Effector memory CD8-positive, alpha-beta T cell (primary cell): ENCODE data around the gene ZMIZ1.
A peak's percentile ranks its signal among the peaks of the same experiment; 100 is the strongest.

Experiments used
- ATAC-seq: fragments of 150-1000 bp; cut with Tn5 transposase; replicated peaks from 2 replicates; pipeline ENCODE4 v1.10.0; 2021; ENCODE audit warnings: mild to moderate bottlenecking, moderate library complexity
- DNase-seq, 3 experiments: peaks; one replicate each; pipeline ENCODE4 v3.0.0; 2021
- H3K27ac Mint-ChIP-seq, 2 donors: one replicate each; pipeline ENCODE4 v1.8.0; 2022; ENCODE audit warnings: mild to moderate bottlenecking in 2 of 2, mixed read lengths in 2 of 2, moderate library complexity in 2 of 2
- H3K27me3 Mint-ChIP-seq, 2 donors: one replicate each; pipeline ENCODE4 v1.8.0; 2022; ENCODE audit warnings: mixed read lengths in 2 of 2
- H3K36me3 Mint-ChIP-seq: one replicate; pipeline ENCODE4 v1.8.0; 2022; ENCODE audit warnings: mild to moderate bottlenecking, moderate library complexity, mixed read lengths; ENCODE audit not compliant: insufficient read depth
- H3K4me1 Mint-ChIP-seq, 2 donors: one replicate each; pipeline ENCODE4 v1.8.0; 2022; ENCODE audit warnings: low read depth in 2 of 2, mixed read lengths in 2 of 2
- H3K4me3 Mint-ChIP-seq, 2 donors: one replicate each; pipeline ENCODE4 v1.8.0; 2022; ENCODE audit warnings: mild to moderate bottlenecking in 2 of 2, mixed read lengths in 2 of 2, moderate library complexity in 2 of 2
- H3K9me3 Mint-ChIP-seq, 2 donors: one replicate each; pipeline ENCODE4 v1.8.0; 2022; ENCODE audit warnings: mixed read lengths in 2 of 2

The ZMIZ1 gene

GRCh38 chr10:79224992-79225391 is 156.2 kb downstream of the ZMIZ1 start:
- H3K4me3 Mint-ChIP-seq: no peak overlapping the region
- H3K4me1 Mint-ChIP-seq: peaks cover 0 to 5% of the 10 kb centered on the region in 2 donors
- no peaks in the 10 kb centered on the region for H3K27me3 Mint-ChIP-seq
- no peaks in the 10 kb centered on the region for H3K36me3 Mint-ChIP-seq
- no peaks in the 10 kb centered on the region for H3K9me3 Mint-ChIP-seq
- ATAC-seq: no peak
- no peak overlapping the region for H3K27ac Mint-ChIP-seq
- no peak for DNase-seq

GRCh38 chr10:79226391-79227245 is 157.9 kb downstream of the ZMIZ1 start:
- DNase-seq (no peak), ATAC-seq (no peak)
- H3K27ac Mint-ChIP-seq: no peak overlapping the region
- no peaks in the 10 kb centered on the region for H3K27me3 Mint-ChIP-seq
- H3K36me3 Mint-ChIP-seq: no peaks in the 10 kb centered on the region
- H3K9me3 Mint-ChIP-seq: no peaks in the 10 kb centered on the region
- no peak overlapping the region for H3K4me3 Mint-ChIP-seq
- H3K4me1 Mint-ChIP-seq: peaks cover 0 to 2% of the 10 kb centered on the region in 2 donors

DNA sequence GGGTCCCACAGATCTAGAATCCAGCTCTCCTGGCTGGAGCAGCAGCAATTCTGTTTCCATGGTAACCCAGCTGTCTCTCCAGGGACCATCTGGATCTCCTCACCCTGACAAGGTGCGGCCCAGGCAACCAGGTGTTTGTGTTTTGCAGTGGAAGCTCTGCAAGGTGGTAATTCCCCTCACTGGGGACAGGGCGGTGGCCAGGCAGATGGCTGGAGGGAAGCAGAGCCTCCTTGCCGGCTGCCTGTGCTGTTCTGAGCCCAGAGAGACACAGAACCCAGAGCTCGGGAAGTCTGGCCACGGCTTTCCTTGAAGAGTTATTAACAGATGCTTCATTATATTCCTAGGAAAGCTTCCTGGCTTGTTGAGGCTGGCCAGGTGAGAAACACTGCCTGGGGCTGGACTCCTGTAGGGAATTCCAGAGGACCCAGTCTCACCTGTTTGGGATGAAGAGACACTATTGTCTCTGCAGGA is 160.3 kb downstream of the ZMIZ1 start:
- Mint-ChIP-seq H3K9me3 (no peaks in the 10 kb centered on the region), H3K27ac (no peak overlapping the region), H3K4me3 (no peak overlapping the region), H3K27me3 (no peaks in the 10 kb centered on the region), H3K36me3 (no peaks in the 10 kb centered on the region), H3K4me1 (peaks cover 0 to 2% of the 10 kb centered on the region in 2 donors)
- no peak for ATAC-seq
- no peak for DNase-seq

GRCh38 chr10:79229830-79230327 is 161.1 kb downstream of the ZMIZ1 start:
- Mint-ChIP-seq H3K4me3 (no peak overlapping the region), H3K27me3 (no peaks in the 10 kb centered on the region), H3K36me3 (no peaks in the 10 kb centered on the region), H3K4me1 (peaks cover 0 to 2% of the 10 kb centered on the region in 2 donors), H3K27ac (no peak overlapping the region), H3K9me3 (no peaks in the 10 kb centered on the region)
- DNase-seq: no peak
- no peak for ATAC-seq

- peaks cover 0 to 2% of the 10 kb centered on the region in 2 donors for H3K4me1 Mint-ChIP-seq
Measured at GRCh38 chr10:79230328-79230830, 161.6 kb downstream of the ZMIZ1 start.

DNA sequence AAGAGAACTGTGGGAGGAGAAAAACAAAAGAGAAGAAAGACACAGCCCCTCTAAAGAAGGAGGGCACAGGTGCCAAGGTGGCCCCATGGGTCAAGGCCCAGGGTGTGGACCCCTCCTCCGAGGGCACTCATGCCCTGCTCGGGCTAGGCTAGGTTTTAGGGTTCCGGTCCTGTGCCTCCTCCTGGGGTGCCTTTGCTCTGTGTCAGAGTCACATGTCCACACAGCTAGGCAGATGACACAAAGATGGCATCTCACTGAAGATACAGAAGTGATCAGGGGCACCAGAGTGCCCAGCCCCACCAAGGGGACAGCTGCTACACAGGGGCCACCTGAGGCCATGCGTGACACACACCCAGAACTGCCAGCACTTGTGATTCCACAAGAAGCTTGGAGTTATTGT is 162.1 kb downstream of the ZMIZ1 start:
- Mint-ChIP-seq H3K36me3 (peaks cover 3% of the 10 kb centered on the region), H3K9me3 (no peaks in the 10 kb centered on the region), H3K4me1 (peaks cover 0 to 2% of the 10 kb centered on the region in 2 donors), H3K4me3 (no peak overlapping the region), H3K27me3 (no peaks in the 10 kb centered on the region), H3K27ac (no peak overlapping the region)
- DNase-seq: no peak
- ATAC-seq: no peak

More at GRCh38 chr10:79230328-79230830, 161.6 kb downstream of the ZMIZ1 start:
- Mint-ChIP-seq H3K4me3 (no peak overlapping the region), H3K27me3 (no peaks in the 10 kb centered on the region), H3K27ac (no peak overlapping the region), H3K36me3 (no peaks in the 10 kb centered on the region), H3K9me3 (no peaks in the 10 kb centered on the region)
- ATAC-seq (no peak), DNase-seq (no peak)

- DNase-seq: no peak
- Mint-ChIP-seq H3K27ac (no peak overlapping the region), H3K36me3 (peaks cover 3% of the 10 kb centered on the region), H3K4me3 (no peak overlapping the region), H3K4me1 (peaks cover 4 to 8% of the 10 kb centered on the region in 2 donors), H3K9me3 (no peaks in the 10 kb centered on the region), H3K27me3 (no peaks in the 10 kb centered on the region)
- ATAC-seq: no peak
Measured at GRCh38 chr10:79231908-79232307, 163.1 kb downstream of the ZMIZ1 start.

- no peak overlapping the region for H3K4me3 Mint-ChIP-seq
- H3K27me3 Mint-ChIP-seq: no peaks in the 10 kb centered on the region
- DNase-seq: no peak
- H3K9me3 Mint-ChIP-seq: no peaks in the 10 kb centered on the region
- peaks cover 3% of the 10 kb centered on the region for H3K36me3 Mint-ChIP-seq
- ATAC-seq: no peak
- peaks cover 5 to 8% of the 10 kb centered on the region in 2 donors for H3K4me1 Mint-ChIP-seq
- H3K27ac Mint-ChIP-seq: no peak overlapping the region
Measured at GRCh38 chr10:79232864-79233263, 164.1 kb downstream of the ZMIZ1 start.

- ATAC-seq: no peak
- no peaks in the 10 kb centered on the region for H3K9me3 Mint-ChIP-seq
Measured at GRCh38 chr10:79234391-79235315, 165.9 kb downstream of the ZMIZ1 start.

DNA sequence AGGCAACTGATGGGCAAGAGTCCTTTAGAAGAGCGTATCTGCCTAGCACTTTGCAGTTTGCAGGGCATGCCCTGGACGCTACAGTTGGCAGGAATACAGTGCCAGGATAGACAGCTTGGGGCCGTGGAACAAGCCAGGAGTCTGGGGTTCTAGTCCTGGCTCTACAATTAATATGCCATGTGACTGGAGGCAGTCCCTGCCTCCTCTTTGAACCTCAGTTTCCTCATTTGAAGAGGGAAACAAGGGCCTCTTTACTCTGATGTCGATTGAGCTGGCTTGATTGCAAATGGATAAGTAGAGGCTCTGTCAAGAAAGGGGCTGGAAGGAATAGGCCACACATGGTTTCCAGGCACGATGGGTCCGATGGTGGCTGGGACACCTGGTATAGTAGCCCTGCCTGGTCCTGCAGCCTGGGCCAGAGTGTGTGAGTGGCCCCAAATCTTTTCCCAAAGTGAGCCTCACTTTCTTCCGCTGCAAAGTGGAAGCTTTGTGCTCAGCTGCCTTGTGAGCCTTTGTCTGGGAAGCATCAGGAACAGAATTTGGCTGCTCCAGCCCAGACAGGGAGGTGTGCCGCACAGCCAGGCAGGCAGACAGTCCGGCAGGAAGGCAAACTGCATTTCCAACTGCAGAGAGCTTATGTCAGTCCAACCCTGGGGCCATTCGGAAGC is 167.1 kb downstream of the ZMIZ1 start:
- ATAC-seq: no peak
- DNase-seq: no peak
- H3K27ac Mint-ChIP-seq: no peak overlapping the region
- H3K4me3 Mint-ChIP-seq: no peak overlapping the region
- H3K9me3 Mint-ChIP-seq: no peaks in the 10 kb centered on the region
- no peaks in the 10 kb centered on the region for H3K27me3 Mint-ChIP-seq
- H3K36me3 Mint-ChIP-seq: peaks cover 3% of the 10 kb centered on the region
- H3K4me1 Mint-ChIP-seq: peaks cover 8 to 11% of the 10 kb centered on the region in 2 donors

More at GRCh38 chr10:79234391-79235315, 165.9 kb downstream of the ZMIZ1 start:
- Mint-ChIP-seq H3K4me1 (peaks cover 5 to 8% of the 10 kb centered on the region in 2 donors), H3K27me3 (no peaks in the 10 kb centered on the region), H3K27ac (peak overlapping the region in 1 of 2 donors; percentile 17), H3K4me3 (no peak overlapping the region), H3K36me3 (peaks cover 3% of the 10 kb centered on the region)
- no peak for DNase-seq

- peaks cover 13 to 14% of the 10 kb centered on the region in 2 donors for H3K4me1 Mint-ChIP-seq
- no peaks in the 10 kb centered on the region for H3K9me3 Mint-ChIP-seq
- DNase-seq: no peak
- H3K27ac Mint-ChIP-seq: peak overlapping the region in 1 of 2 donors; percentile 48
- no peak overlapping the region for H3K4me3 Mint-ChIP-seq
- no peak for ATAC-seq
- peaks cover 5% of the 10 kb centered on the region for H3K36me3 Mint-ChIP-seq
- H3K27me3 Mint-ChIP-seq: no peaks in the 10 kb centered on the region
Measured at GRCh38 chr10:79236433-79236765, 167.6 kb downstream of the ZMIZ1 start.

- H3K9me3 Mint-ChIP-seq: no peaks in the 10 kb centered on the region
- H3K36me3 Mint-ChIP-seq: peaks cover 12% of the 10 kb centered on the region
- H3K27me3 Mint-ChIP-seq: no peaks in the 10 kb centered on the region
- peaks cover 20 to 21% of the 10 kb centered on the region in 2 donors for H3K4me1 Mint-ChIP-seq
- H3K27ac Mint-ChIP-seq: no peak overlapping the region
- DNase-seq (no peak), ATAC-seq (no peak)
- H3K4me3 Mint-ChIP-seq: no peak overlapping the region
Measured at GRCh38 chr10:79237454-79238157, 168.8 kb downstream of the ZMIZ1 start.
